DND-41 (cell line): ENCODE data around the gene RALGAPA2.
A peak's percentile ranks its signal among the peaks of the same experiment; 100 is the strongest.

Experiments
- ATAC-seq: fragments of 200-7000 bp; cut with Tn5 transposase; 3 replicates; pipeline ENCODE4 v1.9.1; 2021; ENCODE audit warnings: low read depth; ENCODE audit not compliant: insufficient read depth
- DNase-seq: peaks from one replicate; pipeline ENCODE4 v3.0.0-alpha.2; 2020
- H2AFZ ChIP-seq: 2 replicates; pipeline ENCODE4 v1.6.0; 2012; ENCODE audit warnings: low read depth, low read length
- H3K27ac ChIP-seq: 2 replicates; pipeline ENCODE4 v1.5.1; 2012; ENCODE audit warnings: low read length, inconsistent platforms
- H3K27me3 ChIP-seq: fragments of 200-600 bp; sonication (generic); 2 replicates; pipeline ENCODE4 v1.6.0; 2012; ENCODE audit warnings: low read length, mild to moderate bottlenecking, inconsistent platforms; ENCODE audit not compliant: insufficient read depth, poor library complexity
- H3K36me3 ChIP-seq: 2 replicates; pipeline ENCODE4 v1.5.1; 2012; ENCODE audit warnings: low read length, inconsistent platforms; ENCODE audit not compliant: insufficient read depth
- H3K4me1 ChIP-seq: 2 replicates; pipeline ENCODE4 v1.5.1; 2012; ENCODE audit warnings: mild to moderate bottlenecking, low read length; ENCODE audit not compliant: insufficient read depth
- H3K4me2 ChIP-seq: 2 replicates; pipeline ENCODE4 v1.6.0; 2012; ENCODE audit warnings: mild to moderate bottlenecking, moderate library complexity, low read length, inconsistent platforms; ENCODE audit not compliant: insufficient read depth
- H3K4me3 ChIP-seq, 2 experiments: fragments of 200-600 bp in 1 of 2; shearing (Covaris generic) in 1 of 2; 2 replicates each; pipeline ENCODE4 v1.5.1; 2012 to 2016; ENCODE audit warnings: inconsistent platforms in 2 of 2, low read length in 2 of 2, mild to moderate bottlenecking in 2 of 2, low read depth in 1 of 2, moderate library complexity in 1 of 2
- H3K79me2 ChIP-seq: 2 replicates; pipeline ENCODE4 v1.6.0; 2012; ENCODE audit warnings: low read length, inconsistent platforms; ENCODE audit not compliant: insufficient read depth
- H3K9ac ChIP-seq: 2 replicates; pipeline ENCODE4 v1.6.0; 2012; ENCODE audit warnings: low read depth, mild to moderate bottlenecking, inconsistent platforms, low read length, moderate library complexity
- H3K9me3 ChIP-seq: 2 replicates; pipeline ENCODE4 v1.5.1; 2012; ENCODE audit warnings: low read length, moderate library complexity, mild to moderate bottlenecking, inconsistent platforms; ENCODE audit not compliant: insufficient read depth, severe bottlenecking
- H4K20me1 ChIP-seq: 2 replicates; pipeline ENCODE4 v1.6.0; 2012; ENCODE audit warnings: low read length; ENCODE audit not compliant: insufficient read depth
- CTCF ChIP-seq: IDR thresholded peaks from 2 replicates; pipeline ENCODE4 v1.5.1; 2012; ENCODE audit warnings: borderline replicate concordance, low read length, moderate library complexity, mild to moderate bottlenecking; ENCODE audit not compliant: poor library complexity, severe bottlenecking; ENCODE audit errors: extremely low read depth
- EZH2 ChIP-seq: IDR thresholded peaks from 3 replicates; pipeline ENCODE4 v1.6.1; 2012; ENCODE audit warnings: borderline replicate concordance, low read depth, mild to moderate bottlenecking, moderate library complexity, low read length, inconsistent platforms; ENCODE audit not compliant: severe bottlenecking

RALGAPA2 gene

GRCh38 chr20:20409331-20409730 lies 303.1 kb downstream of the RALGAPA2 start:
- Histone ChIP-seq H3K79me2 (no peaks in the 10 kb centered on the region), H3K9me3 (no peaks in the 10 kb centered on the region), H3K4me2 (no peak overlapping the region), H3K27ac (no peak overlapping the region), H3K4me1 (no peaks in the 10 kb centered on the region), H3K27me3 (no peaks in the 10 kb centered on the region), H2AFZ (no peak overlapping the region), H3K4me3 (no peak overlapping the region), H3K36me3 (no peaks in the 10 kb centered on the region), H4K20me1 (no peaks in the 10 kb centered on the region), H3K9ac (no peak overlapping the region)
- no peak for ATAC-seq
- no peak for DNase-seq
- TF ChIP-seq CTCF: no peak
- no peak for TF ChIP-seq EZH2

GRCh38 chr20:20407891-20408805 lies 304.3 kb downstream of the RALGAPA2 start:
- Histone ChIP-seq H4K20me1 (no peaks in the 10 kb centered on the region), H3K9ac (no peak overlapping the region), H3K4me1 (no peaks in the 10 kb centered on the region), H2AFZ (no peak overlapping the region), H3K4me2 (no peak overlapping the region), H3K36me3 (no peaks in the 10 kb centered on the region), H3K79me2 (no peaks in the 10 kb centered on the region), H3K27me3 (no peaks in the 10 kb centered on the region), H3K9me3 (no peaks in the 10 kb centered on the region), H3K4me3 (no peak overlapping the region), H3K27ac (no peak overlapping the region)
- ATAC-seq (no peak), DNase-seq (no peak)
- no peak for TF ChIP-seq EZH2
- peak; percentile 24 for TF ChIP-seq CTCF

GRCh38 chr20:20406306-20406705 lies 306.1 kb downstream of the RALGAPA2 start:
- TF ChIP-seq CTCF: no peak
- TF ChIP-seq EZH2: no peak
- no peaks in the 10 kb centered on the region for H4K20me1 ChIP-seq
- H3K4me3 ChIP-seq: no peak overlapping the region
- no peak overlapping the region for H2AFZ ChIP-seq
- no peaks in the 10 kb centered on the region for H3K4me1 ChIP-seq
- no peaks in the 10 kb centered on the region for H3K36me3 ChIP-seq
- no peak overlapping the region for H3K9ac ChIP-seq
- H3K4me2 ChIP-seq: no peak overlapping the region
- ATAC-seq: no peak
- H3K27ac ChIP-seq: no peak overlapping the region
- no peaks in the 10 kb centered on the region for H3K9me3 ChIP-seq
- no peaks in the 10 kb centered on the region for H3K27me3 ChIP-seq
- H3K79me2 ChIP-seq: no peaks in the 10 kb centered on the region
- no peak for DNase-seq
